OCI-LY1 (cell line): Measurements from ENCODE around the gene MS4A8.
A peak's percentile ranks its signal among the peaks of the same experiment; 100 is the strongest.

Experiments used
- H2AFZ ChIP-seq: fragments of 200-600 bp; sonication (generic), shearing (Covaris generic); 2 replicates; pipeline ENCODE4 v1.6.0; 2014; ENCODE audit warnings: antibody characterized with exemption, mild to moderate bottlenecking, low read length
- H3F3A ChIP-seq: fragments of 200-600 bp; sonication (generic), shearing (Covaris generic); 2 replicates; pipeline ENCODE4 v1.6.0; 2014; ENCODE audit warnings: mild to moderate bottlenecking, antibody characterized with exemption, low read length, moderate library complexity; ENCODE audit not compliant: insufficient read depth
- H3K27ac ChIP-seq: fragments of 200-600 bp; sonication (generic); 2 replicates; pipeline ENCODE4 v1.5.1; 2014; ENCODE audit warnings: low read length, mixed run types, mild to moderate bottlenecking, low read depth; ENCODE audit not compliant: poor library complexity, severe bottlenecking
- H3K27me3 ChIP-seq: fragments of 200-600 bp; sonication (generic); 2 replicates; pipeline ENCODE4 v1.6.0; 2014; ENCODE audit warnings: antibody characterized with exemption, mild to moderate bottlenecking, low read length, moderate library complexity; ENCODE audit not compliant: insufficient read depth
- H3K36me3 ChIP-seq: fragments of 200-600 bp; sonication (generic); 2 replicates; pipeline ENCODE4 v1.6.1; 2014; ENCODE audit warnings: mild to moderate bottlenecking, antibody characterized with exemption, low read length, moderate library complexity, mixed read lengths; ENCODE audit not compliant: insufficient read depth
- H3K4me1 ChIP-seq: fragments of 200-600 bp; sonication (generic); 2 replicates; pipeline ENCODE4 v1.5.1; 2014; ENCODE audit warnings: mild to moderate bottlenecking, low read length, moderate library complexity; ENCODE audit not compliant: insufficient read depth, severe bottlenecking
- H3K4me2 ChIP-seq: fragments of 200-600 bp; sonication (generic), shearing (Covaris generic); 2 replicates; pipeline ENCODE4 v1.6.1; 2014; ENCODE audit warnings: low read length
- H3K4me3 ChIP-seq: fragments of 200-600 bp; sonication (generic); 2 replicates; pipeline ENCODE4 v1.5.1; 2014; ENCODE audit warnings: low read length, low read depth, mild to moderate bottlenecking, mixed read lengths; ENCODE audit not compliant: poor library complexity, severe bottlenecking
- H3K79me2 ChIP-seq: fragments of 200-600 bp; shearing (Covaris generic); 2 replicates; pipeline ENCODE4 v1.6.1; 2016; ENCODE audit warnings: mixed run types, low read length, mixed read lengths; ENCODE audit not compliant: insufficient read depth
- H3K9ac ChIP-seq: fragments of 200-600 bp; sonication (generic), shearing (Covaris generic); 2 replicates; pipeline ENCODE4 v1.6.1; 2014; ENCODE audit warnings: mild to moderate bottlenecking, low read length, mixed read lengths
- H3K9me2 ChIP-seq: fragments of 200-600 bp; sonication (generic), shearing (Covaris generic); 2 replicates; pipeline ENCODE4 v1.6.1; 2014; ENCODE audit warnings: low read depth, mild to moderate bottlenecking, low read length, mixed read lengths
- H3K9me3 ChIP-seq: fragments of 200-600 bp; shearing (Covaris generic); 2 replicates; pipeline ENCODE4 v1.6.1; 2014; ENCODE audit warnings: low read length, mixed read lengths
- H4K20me1 ChIP-seq: fragments of 200-600 bp; sonication (generic), shearing (Covaris generic); 2 replicates; pipeline ENCODE4 v1.6.0; 2016; ENCODE audit warnings: mild to moderate bottlenecking, low read length; ENCODE audit not compliant: insufficient read depth
- EZH2 ChIP-seq: fragments of 200-600 bp; sonication (generic), shearing (Covaris generic); IDR thresholded peaks from 2 replicates; pipeline ENCODE4 v1.8.0; 2017; ENCODE audit warnings: borderline replicate concordance, mixed run types, mild to moderate bottlenecking, antibody characterized with exemption, low read length, moderate library complexity, mixed read lengths
- TF ChIP-seq, protein P1 (sequence below): fragments of 200-600 bp; sonication (generic), shearing (Covaris generic); IDR thresholded peaks from 2 replicates; pipeline ENCODE4 v1.5.1; 2017; ENCODE audit warnings: mild to moderate bottlenecking, antibody characterized with exemption, low read length, moderate library complexity, mixed read lengths

Gene MS4A8

DNA sequence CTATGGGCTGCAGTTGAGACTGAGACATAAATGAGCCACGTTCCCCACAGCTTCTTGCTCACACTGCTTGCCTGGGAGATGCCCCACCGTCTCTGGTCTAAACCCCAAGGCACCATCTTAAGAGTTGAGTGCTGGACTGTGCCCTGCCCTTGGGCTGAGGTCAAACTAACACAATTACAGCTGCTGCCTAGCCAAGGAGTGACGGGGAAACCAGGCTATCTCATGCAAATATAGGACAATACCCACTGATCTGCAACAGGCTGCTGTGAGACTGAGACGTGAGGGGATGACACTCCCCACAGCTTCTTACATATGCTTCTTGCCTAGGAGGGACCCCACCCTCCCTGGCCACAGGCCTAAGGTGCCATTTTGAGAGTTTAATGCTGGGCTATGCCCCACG, 7.8 kb upstream of the MS4A8 start:
- Histone ChIP-seq H2AFZ (no peak overlapping the region), H3K4me2 (no peak overlapping the region), H3K27ac (no peak overlapping the region), H3K36me3 (no peaks in the 10 kb centered on the region), H3K4me3 (no peak overlapping the region), H3K9me3 (no peaks in the 10 kb centered on the region), H3K9me2 (no peaks in the 10 kb centered on the region), H3K79me2 (no peaks in the 10 kb centered on the region), H3K4me1 (no peaks in the 10 kb centered on the region), H3F3A (no peaks in the 10 kb centered on the region), H3K9ac (no peak overlapping the region), H3K27me3 (no peaks in the 10 kb centered on the region), H4K20me1 (no peaks in the 10 kb centered on the region)
- TF ChIP-seq, protein P1, sequence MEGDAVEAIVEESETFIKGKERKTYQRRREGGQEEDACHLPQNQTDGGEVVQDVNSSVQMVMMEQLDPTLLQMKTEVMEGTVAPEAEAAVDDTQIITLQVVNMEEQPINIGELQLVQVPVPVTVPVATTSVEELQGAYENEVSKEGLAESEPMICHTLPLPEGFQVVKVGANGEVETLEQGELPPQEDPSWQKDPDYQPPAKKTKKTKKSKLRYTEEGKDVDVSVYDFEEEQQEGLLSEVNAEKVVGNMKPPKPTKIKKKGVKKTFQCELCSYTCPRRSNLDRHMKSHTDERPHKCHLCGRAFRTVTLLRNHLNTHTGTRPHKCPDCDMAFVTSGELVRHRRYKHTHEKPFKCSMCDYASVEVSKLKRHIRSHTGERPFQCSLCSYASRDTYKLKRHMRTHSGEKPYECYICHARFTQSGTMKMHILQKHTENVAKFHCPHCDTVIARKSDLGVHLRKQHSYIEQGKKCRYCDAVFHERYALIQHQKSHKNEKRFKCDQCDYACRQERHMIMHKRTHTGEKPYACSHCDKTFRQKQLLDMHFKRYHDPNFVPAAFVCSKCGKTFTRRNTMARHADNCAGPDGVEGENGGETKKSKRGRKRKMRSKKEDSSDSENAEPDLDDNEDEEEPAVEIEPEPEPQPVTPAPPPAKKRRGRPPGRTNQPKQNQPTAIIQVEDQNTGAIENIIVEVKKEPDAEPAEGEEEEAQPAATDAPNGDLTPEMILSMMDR: no peak
- TF ChIP-seq EZH2: no peak

DNA sequence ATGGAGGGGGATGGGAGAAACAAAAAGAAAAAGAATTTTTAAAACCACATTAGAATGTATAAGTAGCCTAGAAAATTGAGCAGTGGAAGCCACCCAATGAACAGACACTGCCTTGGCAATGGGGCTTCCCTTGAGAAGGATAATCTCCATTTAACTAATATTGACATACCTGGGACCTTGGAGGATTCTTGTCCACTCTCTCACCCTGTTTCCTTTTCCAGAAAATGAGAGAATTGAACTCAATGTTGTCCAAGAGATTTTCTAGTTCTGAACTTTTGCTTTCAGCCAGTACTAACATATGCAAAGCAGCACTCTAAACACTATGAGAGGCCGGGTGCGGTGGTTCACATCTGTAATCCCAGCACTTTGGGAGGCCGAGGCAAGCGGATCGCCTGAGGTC, 524 bp downstream of the MS4A8 start:
- H3K27me3 ChIP-seq: no peaks in the 10 kb centered on the region
- TF ChIP-seq EZH2: no peak
- TF ChIP-seq, protein P1: no peak
- no peaks in the 10 kb centered on the region for H3F3A ChIP-seq
- H2AFZ ChIP-seq: no peak overlapping the region
- H3K4me2 ChIP-seq: no peak overlapping the region
- H3K79me2 ChIP-seq: no peaks in the 10 kb centered on the region
- no peaks in the 10 kb centered on the region for H3K9me2 ChIP-seq
- no peaks in the 10 kb centered on the region for H4K20me1 ChIP-seq
- no peak overlapping the region for H3K27ac ChIP-seq
- H3K36me3 ChIP-seq: no peaks in the 10 kb centered on the region
- H3K9ac ChIP-seq: no peak overlapping the region
- H3K9me3 ChIP-seq: no peaks in the 10 kb centered on the region
- H3K4me3 ChIP-seq: no peak overlapping the region
- no peaks in the 10 kb centered on the region for H3K4me1 ChIP-seq

DNA sequence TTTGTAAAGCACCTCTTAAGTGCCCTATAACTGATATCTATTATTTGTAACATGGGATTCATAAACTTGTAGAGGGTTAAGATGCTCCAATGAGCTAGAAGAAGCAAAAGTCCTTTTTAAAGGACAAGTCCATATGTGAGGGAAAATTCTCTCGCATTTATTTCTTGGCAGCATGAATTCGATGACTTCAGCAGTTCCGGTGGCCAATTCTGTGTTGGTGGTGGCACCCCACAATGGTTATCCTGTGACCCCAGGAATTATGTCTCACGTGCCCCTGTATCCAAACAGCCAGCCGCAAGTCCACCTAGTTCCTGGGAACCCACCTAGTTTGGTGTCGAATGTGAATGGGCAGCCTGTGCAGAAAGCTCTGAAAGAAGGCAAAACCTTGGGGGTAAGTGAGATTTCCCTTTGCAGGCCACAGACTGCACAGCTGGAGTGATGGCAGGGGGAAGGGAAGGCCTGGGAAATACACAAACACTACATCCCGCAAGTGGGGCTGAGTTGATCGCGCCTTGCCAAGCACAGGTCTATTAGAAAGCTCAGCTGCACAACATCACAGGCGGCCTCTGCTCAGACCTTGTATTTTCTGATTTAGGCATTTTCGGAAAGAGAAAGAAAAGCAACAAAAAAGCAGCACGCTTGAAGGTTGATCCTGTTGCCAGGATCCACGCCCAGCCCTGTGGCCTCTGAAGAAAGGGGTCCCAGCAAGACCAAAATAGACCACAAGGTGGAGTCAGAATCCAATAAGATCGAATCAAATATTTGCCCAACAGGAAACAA, 1.5 kb downstream of the MS4A8 start:
- Histone ChIP-seq H3K9me2 (no peaks in the 10 kb centered on the region), H2AFZ (no peak overlapping the region), H3K27ac (no peak overlapping the region), H3K4me3 (no peak overlapping the region), H3K9ac (no peak overlapping the region), H3K4me1 (no peaks in the 10 kb centered on the region), H3K27me3 (no peaks in the 10 kb centered on the region), H3K4me2 (no peak overlapping the region), H3K36me3 (no peaks in the 10 kb centered on the region), H3F3A (no peaks in the 10 kb centered on the region), H3K9me3 (no peaks in the 10 kb centered on the region), H3K79me2 (no peaks in the 10 kb centered on the region), H4K20me1 (no peaks in the 10 kb centered on the region)
- no peak for TF ChIP-seq EZH2
- TF ChIP-seq, protein P1: peak; percentile 51; the same call in 1 of the 2 replicates
